Measurements from ENCODE around the gene CISD1. TPM values are rescaled to one million over a fixed set of nuclear protein-coding genes. Genes with fewer than 3 reads are reported as not detected.
"Not testable (repeated sequence)": the region's sequence is repeated elsewhere in the genome, so short reads cannot be mapped to it uniquely, and the experiment has no call there.

The CISD1 gene
- total RNA-seq, 4 donors from 2014 or later, result 3.7 to 14.2 (median 6.7) TPM

DNA sequence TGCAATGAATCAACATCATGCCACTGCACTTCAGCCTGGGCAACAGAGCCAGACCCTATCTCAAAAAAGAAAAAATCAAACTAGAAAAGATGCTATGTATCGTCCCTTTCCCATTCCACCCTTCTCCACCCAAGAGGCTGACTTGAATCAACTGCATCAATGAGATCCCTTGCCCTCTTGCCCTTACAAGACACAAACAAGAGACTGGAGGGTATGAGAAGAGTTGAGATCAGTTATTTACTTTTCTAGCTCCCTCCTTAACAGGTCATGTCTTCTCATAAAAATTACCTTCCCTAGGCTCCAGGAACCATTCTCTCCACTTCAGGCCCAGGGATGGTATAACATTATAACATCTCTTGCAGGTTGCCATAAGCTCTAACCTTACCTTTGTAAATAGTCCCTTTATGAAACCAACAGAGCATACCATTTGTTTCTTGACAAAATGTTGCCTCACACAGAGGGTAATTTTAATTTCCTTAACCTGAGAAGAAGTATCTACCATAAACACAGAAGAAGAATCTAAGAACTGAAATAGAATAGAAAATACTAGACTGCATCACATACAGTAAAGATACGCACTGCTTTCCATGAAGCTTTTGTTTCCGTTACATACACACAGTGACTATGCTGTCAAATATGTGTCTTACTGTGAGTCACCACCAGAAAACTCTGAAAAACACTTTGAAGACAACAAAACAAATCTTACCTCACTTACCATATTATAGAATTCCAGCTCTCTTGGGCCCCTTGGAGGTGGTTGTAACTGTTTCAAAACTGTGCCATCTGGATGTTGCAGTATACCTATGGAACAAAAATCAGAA lies 31.7 kb upstream of the CISD1 start:
- Histone ChIP-seq H3K4me1 (peaks cover 0 to 8% (median 1%) of the 10 kb centered on the region in 4 donors), H3K4me3 (no peak overlapping the region), H3K27me3 (no peaks in the 10 kb centered on the region), H3K27ac (no peak overlapping the region), H3K36me3 (peaks cover 0 to 33% (median 0%) of the 10 kb centered on the region in 3 donors), H3K9me3 (peaks cover 0 to 4% (median 0%) of the 10 kb centered on the region in 4 donors)
- no peak for DNase-seq (ENCODE audit: low spot score in 2 of 2)
- no peak for TF ChIP-seq EP300 (IDR thresholded peaks at IDR 0.05)
- TF ChIP-seq POLR2A (IDR thresholded peaks at IDR 0.05), result no peak
- 74 to 77% methylated on average over 3 of the region's 3 CpGs for WGBS, 2 donors

DNA sequence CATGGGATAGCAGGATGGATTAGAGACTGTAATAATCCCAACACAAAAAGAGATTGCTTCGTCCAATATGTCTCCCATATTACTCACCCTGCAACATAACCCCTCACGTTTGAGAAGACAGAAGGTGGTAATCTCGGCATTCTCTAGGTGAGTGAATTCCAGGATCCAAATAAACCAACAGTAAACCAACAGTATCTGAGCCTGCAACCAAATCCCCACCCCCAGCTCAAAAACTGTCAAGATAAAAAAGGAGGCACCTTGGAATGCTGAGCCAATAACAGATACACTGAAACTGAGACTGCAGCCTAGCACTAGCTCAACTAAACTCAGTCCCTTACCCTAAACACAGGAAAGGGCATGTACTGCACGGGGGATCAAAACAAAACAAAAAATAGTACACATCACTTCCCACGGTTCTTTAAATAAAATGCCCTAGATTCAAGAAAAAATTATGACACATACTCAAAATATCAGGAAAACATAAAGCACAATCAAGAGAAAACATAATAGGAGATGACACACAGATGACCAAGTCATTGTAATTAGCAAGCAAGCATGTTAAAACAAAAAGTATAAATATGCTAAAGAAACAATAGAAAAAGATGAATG lies 29.3 kb upstream of the CISD1 start:
- Histone ChIP-seq H3K4me3 (no peak overlapping the region), H3K9me3 (no peaks in the 10 kb centered on the region), H3K27me3 (no peaks in the 10 kb centered on the region), H3K4me1 (peaks cover 0 to 8% (median 1%) of the 10 kb centered on the region in 4 donors), H3K36me3 (peaks cover 0 to 26% (median 0%) of the 10 kb centered on the region in 3 donors), H3K27ac (no peak overlapping the region)
- TF ChIP-seq POLR2A (IDR thresholded peaks at IDR 0.05) (no peak), EP300 (IDR thresholded peaks at IDR 0.05) (no peak)
- TF ChIP-seq, protein P1, sequence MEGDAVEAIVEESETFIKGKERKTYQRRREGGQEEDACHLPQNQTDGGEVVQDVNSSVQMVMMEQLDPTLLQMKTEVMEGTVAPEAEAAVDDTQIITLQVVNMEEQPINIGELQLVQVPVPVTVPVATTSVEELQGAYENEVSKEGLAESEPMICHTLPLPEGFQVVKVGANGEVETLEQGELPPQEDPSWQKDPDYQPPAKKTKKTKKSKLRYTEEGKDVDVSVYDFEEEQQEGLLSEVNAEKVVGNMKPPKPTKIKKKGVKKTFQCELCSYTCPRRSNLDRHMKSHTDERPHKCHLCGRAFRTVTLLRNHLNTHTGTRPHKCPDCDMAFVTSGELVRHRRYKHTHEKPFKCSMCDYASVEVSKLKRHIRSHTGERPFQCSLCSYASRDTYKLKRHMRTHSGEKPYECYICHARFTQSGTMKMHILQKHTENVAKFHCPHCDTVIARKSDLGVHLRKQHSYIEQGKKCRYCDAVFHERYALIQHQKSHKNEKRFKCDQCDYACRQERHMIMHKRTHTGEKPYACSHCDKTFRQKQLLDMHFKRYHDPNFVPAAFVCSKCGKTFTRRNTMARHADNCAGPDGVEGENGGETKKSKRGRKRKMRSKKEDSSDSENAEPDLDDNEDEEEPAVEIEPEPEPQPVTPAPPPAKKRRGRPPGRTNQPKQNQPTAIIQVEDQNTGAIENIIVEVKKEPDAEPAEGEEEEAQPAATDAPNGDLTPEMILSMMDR (IDR thresholded peaks at IDR 0.05), result no peak
- DNase-seq (ENCODE audit: low spot score in 2 of 2), result no peak
- WGBS, 2 donors, result 74 to 77% methylated on average over 5 of the region's 5 CpGs

DNA sequence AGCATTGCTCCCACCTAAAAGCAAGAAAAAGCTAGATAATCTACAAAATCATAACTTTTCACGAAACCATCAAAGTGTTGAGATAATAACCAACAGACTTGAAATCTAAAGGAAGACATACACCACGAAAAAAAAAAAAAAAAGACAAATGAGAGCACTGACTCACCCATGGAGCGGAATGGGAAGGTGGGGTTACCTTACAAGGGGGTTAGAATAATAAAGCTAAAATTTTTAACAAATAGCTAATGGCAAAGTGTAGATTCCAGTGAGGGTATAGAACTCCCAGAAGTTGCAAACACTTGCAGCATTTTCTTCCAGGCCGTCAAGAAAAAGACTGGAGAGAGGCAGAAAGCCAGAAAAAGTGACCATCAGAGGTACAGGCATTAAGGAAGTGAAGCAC lies 28.4 kb upstream of the CISD1 start:
- TF ChIP-seq POLR2A (IDR thresholded peaks at IDR 0.05) (no peak), EP300 (IDR thresholded peaks at IDR 0.05) (no peak)
- TF ChIP-seq, protein P1 (IDR thresholded peaks at IDR 0.05), result no peak
- Histone ChIP-seq H3K4me1 (peaks cover 0 to 8% (median 1%) of the 10 kb centered on the region in 4 donors), H3K4me3 (no peak overlapping the region), H3K27me3 (no peaks in the 10 kb centered on the region), H3K36me3 (peaks cover 0 to 17% (median 0%) of the 10 kb centered on the region in 3 donors), H3K27ac (no peak overlapping the region), H3K9me3 (no peaks in the 10 kb centered on the region)
- 79% methylated on average over 4 of the region's 4 CpGs for WGBS, 2 donors
- no peak for DNase-seq (ENCODE audit: low spot score in 2 of 2)

DNA sequence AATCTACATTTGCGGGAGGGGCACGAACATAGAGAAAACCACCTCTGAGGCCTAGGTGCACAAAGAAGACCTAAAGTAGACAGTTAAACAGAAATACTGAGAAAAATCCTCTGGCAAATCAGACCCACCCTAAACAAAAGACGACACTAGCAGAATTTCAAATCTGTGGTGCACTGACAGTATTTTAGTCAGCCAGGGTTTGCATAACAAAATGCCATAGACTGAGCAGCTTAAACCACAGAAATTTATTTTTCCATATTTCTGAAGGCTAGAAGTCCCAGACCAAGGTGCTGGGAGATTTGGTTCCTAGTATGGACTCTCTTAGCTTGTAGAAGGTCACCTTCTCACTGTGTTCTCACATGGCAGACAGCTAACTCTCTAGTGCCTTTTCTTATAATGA lies 27.6 kb upstream of the CISD1 start:
- no peaks in the 10 kb centered on the region for H3K27me3 ChIP-seq
- H3K4me1 ChIP-seq, result peaks cover 0 to 8% (median 1%) of the 10 kb centered on the region in 4 donors
- no peak for DNase-seq (ENCODE audit: low spot score in 2 of 2)
- peaks cover 0 to 9% (median 0%) of the 10 kb centered on the region in 3 donors for H3K36me3 ChIP-seq
- H3K27ac ChIP-seq, result no peak overlapping the region
- 62 to 84% methylated on average over 3 of the region's 3 CpGs for WGBS, 2 donors
- no peak overlapping the region for H3K4me3 ChIP-seq
- TF ChIP-seq, protein P1 (IDR thresholded peaks at IDR 0.05), result no peak
- H3K9me3 ChIP-seq, result no peaks in the 10 kb centered on the region

GRCh38 chr10:58243269-58243668 lies 25.7 kb upstream of the CISD1 start:
- no peak for DNase-seq (ENCODE audit: low spot score in 2 of 2)
- H3K4me3 ChIP-seq, result no peak overlapping the region
- TF ChIP-seq, protein P1 (IDR thresholded peaks at IDR 0.05), result no peak
- TF ChIP-seq EP300 (IDR thresholded peaks at IDR 0.05) (no peak), POLR2A (IDR thresholded peaks at IDR 0.05) (no peak)
- no peaks in the 10 kb centered on the region for H3K27me3 ChIP-seq
- H3K4me1 ChIP-seq, result peaks cover 0 to 8% (median 1%) of the 10 kb centered on the region in 4 donors
- no peaks in the 10 kb centered on the region for H3K36me3 ChIP-seq
- H3K27ac ChIP-seq, result no peak overlapping the region
- no peaks in the 10 kb centered on the region for H3K9me3 ChIP-seq
- 97 to 98% methylated on average over 15 to 18 of the region's 18 CpGs for WGBS, 2 donors

DNA sequence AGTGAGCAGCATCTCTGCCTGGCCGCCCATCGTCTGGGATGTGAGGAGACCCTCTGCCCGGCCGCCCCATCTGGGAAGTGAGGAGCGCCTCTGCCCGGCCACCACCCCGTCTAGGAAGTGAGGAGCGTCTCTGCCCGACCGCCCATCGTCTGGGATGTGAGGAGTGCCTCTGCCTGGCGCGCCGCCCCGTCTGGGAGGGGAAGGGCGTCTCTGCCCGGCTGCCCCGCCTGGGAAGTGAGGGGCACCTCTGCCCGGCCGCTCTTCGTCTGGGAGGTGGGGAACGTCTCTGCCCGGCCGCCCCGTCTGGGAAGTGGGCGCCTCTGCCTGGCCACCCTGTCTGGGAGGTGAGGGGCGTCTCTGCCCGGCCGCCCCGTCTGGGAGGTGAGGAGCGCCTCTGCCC lies 25.2 kb upstream of the CISD1 start:
- not testable (repeated sequence) for H3K4me3 ChIP-seq; DNase-seq (ENCODE audit: low spot score in 2 of 2); H3K4me1 ChIP-seq; H3K36me3 ChIP-seq; H3K27ac ChIP-seq; H3K27me3 ChIP-seq; H3K9me3 ChIP-seq
- 91% methylated on average over 13 of the region's 31 CpGs; no CpG with 5 or more reads in 1 of the 2 donors for WGBS, 2 donors

DNA sequence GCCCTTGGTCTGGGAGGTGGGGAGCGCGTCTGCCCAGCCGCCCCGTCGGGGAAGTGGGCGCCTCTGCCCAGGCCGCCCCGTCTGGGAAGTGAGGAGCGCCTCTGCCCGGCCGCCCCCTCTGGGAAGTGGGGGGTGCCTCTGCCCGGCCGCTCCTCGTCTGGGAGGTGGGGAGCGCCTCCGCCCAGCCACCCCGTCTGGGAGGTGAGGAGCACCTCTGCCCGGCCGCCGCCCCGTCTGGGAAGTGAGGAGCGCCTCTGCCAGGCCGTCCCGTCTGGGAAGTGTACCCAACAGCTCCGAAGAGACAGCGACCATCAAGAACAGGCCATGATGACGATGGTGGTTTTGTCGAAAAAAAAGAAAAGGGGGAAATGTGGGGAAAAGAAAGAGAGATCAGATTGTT lies 24.7 kb upstream of the CISD1 start:
- not testable (repeated sequence) for H3K36me3 ChIP-seq; H3K4me1 ChIP-seq; DNase-seq (ENCODE audit: low spot score in 2 of 2); H3K9me3 ChIP-seq; H3K27ac ChIP-seq; H3K27me3 ChIP-seq; H3K4me3 ChIP-seq
- 82 to 98% methylated on average over 23 to 26 of the region's 28 CpGs for WGBS, 2 donors

GRCh38 chr10:58244666-58245065 lies 24.3 kb upstream of the CISD1 start:
- H3K27me3 ChIP-seq; H3K36me3 ChIP-seq; H3K27ac ChIP-seq; DNase-seq (ENCODE audit: low spot score in 2 of 2); H3K9me3 ChIP-seq; H3K4me1 ChIP-seq; H3K4me3 ChIP-seq: not testable (repeated sequence)
- WGBS, 2 donors, result 56 to 64% methylated on average over 3 of the region's 3 CpGs
